SU-DHL-6 (cell line): ENCODE measurements around the gene NUB1.

ENCODE experiments used
- H2AFZ ChIP-seq: fragments of 200-600 bp; sonication (generic); 2 replicates; pipeline ENCODE4 v1.6.1; 2014; ENCODE audit warnings: low read depth, mild to moderate bottlenecking, moderate library complexity, mixed read lengths, antibody characterized with exemption, low read length; ENCODE audit not compliant: severe bottlenecking
- H3F3A ChIP-seq: fragments of 200-600 bp; shearing (Covaris generic); 2 replicates; pipeline ENCODE4 v1.6.0; 2016; ENCODE audit warnings: antibody characterized with exemption, mild to moderate bottlenecking; ENCODE audit not compliant: insufficient read depth
- H3K27ac ChIP-seq: fragments of 200-600 bp; sonication (generic); 2 replicates; pipeline ENCODE4 v1.5.1; 2016; ENCODE audit warnings: low read depth, mild to moderate bottlenecking, low read length, moderate library complexity, mixed read lengths
- H3K27me3 ChIP-seq: fragments of 200-600 bp; sonication (generic), shearing (Covaris generic); 2 replicates; pipeline ENCODE4 v1.6.0; 2014; ENCODE audit warnings: mild to moderate bottlenecking, low read length
- H3K36me3 ChIP-seq: fragments of 200-600 bp; sonication (generic); 2 replicates; pipeline ENCODE4 v1.6.1; 2014; ENCODE audit warnings: mild to moderate bottlenecking, low read length, mixed read lengths
- H3K4me2 ChIP-seq: fragments of 300-600, 200-600 bp; shearing (Covaris generic), sonication (generic); 2 replicates; pipeline ENCODE4 v1.6.0; 2014; ENCODE audit warnings: low read length, low read depth, mild to moderate bottlenecking; ENCODE audit not compliant: poor library complexity, severe bottlenecking
- H3K4me3 ChIP-seq: fragments of 200-600 bp; sonication (generic); 2 replicates; pipeline ENCODE4 v1.5.1; 2014; ENCODE audit warnings: antibody characterized with exemption, low read length, mild to moderate bottlenecking, mixed read lengths; ENCODE audit not compliant: insufficient read depth, poor library complexity, severe bottlenecking
- H3K79me2 ChIP-seq: fragments of 200-600 bp; sonication (generic); 2 replicates; pipeline ENCODE4 v1.6.1; 2014; ENCODE audit warnings: mild to moderate bottlenecking, low read length, moderate library complexity; ENCODE audit not compliant: insufficient read depth
- H3K9ac ChIP-seq: fragments of 200-600 bp; sonication (generic); 2 replicates; pipeline ENCODE4 v1.7.0; 2014; ENCODE audit warnings: mild to moderate bottlenecking, low read length
- H3K9me2 ChIP-seq: fragments of 200-600 bp; sonication (generic); replicated peaks from 2 replicates; pipeline ENCODE4 v1.6.1; 2014; ENCODE audit warnings: low read length; ENCODE audit not compliant: insufficient read depth
- H3K9me3 ChIP-seq: fragments of 200-600 bp; sonication (generic); 2 replicates; pipeline ENCODE4 v1.6.1; 2014; ENCODE audit warnings: low read length, mixed read lengths; ENCODE audit not compliant: insufficient read depth
- H4K20me1 ChIP-seq: fragments of 200-600 bp; sonication (generic); 2 replicates; pipeline ENCODE4 v1.6.1; 2014; ENCODE audit warnings: low read depth, mild to moderate bottlenecking, antibody characterized with exemption, low read length, moderate library complexity, mixed read lengths
- CTCF ChIP-seq: fragments of 200-600 bp; sonication (generic); IDR thresholded peaks from one replicate; pipeline ENCODE4 v1.5.1; 2017; ENCODE audit warnings: antibody characterized with exemption, mild to moderate bottlenecking, low read length, moderate library complexity; ENCODE audit not compliant: insufficient read depth, poor library complexity, severe bottlenecking
- EZH2phosphoT487 ChIP-seq: fragments of 200-600 bp; sonication (generic), shearing (Covaris generic); conservative IDR thresholded peaks from 2 replicates; pipeline ENCODE4 v1.6.1; 2018; ENCODE audit warnings: mild to moderate bottlenecking, antibody characterized with exemption, low read length, moderate library complexity, mixed read lengths

Gene NUB1

GRCh38 chr7:151388007-151388297 is 46.3 kb downstream of the NUB1 start:
- H3F3A ChIP-seq = 0 out of 2 replicates have a peak, but pooled peaks cover 3% of the 10 kb centered on the region
- H3K4me2 ChIP-seq = no peak overlapping the region
- H3K36me3 ChIP-seq = no peaks in the 10 kb centered on the region
- H3K4me3 ChIP-seq = no peak overlapping the region
- TF ChIP-seq CTCF (no peak), EZH2phosphoT487 (no peak)
- H2AFZ ChIP-seq = no peak overlapping the region
- H3K27me3 ChIP-seq = no peaks in the 10 kb centered on the region
- no peaks in the 10 kb centered on the region for H3K9me2 ChIP-seq
- H3K27ac ChIP-seq = no peak overlapping the region
- H3K9me3 ChIP-seq = no peaks in the 10 kb centered on the region
- H3K79me2 ChIP-seq = no peaks in the 10 kb centered on the region
- no peak overlapping the region for H3K9ac ChIP-seq
- no peaks in the 10 kb centered on the region for H4K20me1 ChIP-seq

DNA sequence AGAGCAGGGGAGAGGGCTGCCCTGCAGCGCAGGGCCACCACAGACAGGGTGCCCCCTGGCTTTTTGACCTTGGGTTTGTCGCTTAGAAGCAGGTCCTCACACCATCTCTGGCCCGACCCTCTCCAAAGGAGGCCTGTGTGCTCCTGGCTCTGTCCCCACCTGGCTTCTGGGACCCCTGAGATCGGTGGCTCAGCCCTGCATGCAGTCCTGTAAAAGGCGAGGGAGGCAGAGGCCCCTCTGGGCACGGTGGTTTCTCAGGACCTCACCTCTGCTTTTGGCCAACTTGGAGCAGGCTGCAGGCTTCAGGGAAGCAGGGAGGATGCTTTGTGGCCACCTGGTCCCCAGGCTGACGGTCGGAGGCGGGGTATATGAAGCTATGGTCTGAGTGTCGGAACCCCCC is 46.8 kb downstream of the NUB1 start:
- Histone ChIP-seq H3K36me3 (no peaks in the 10 kb centered on the region), H3K79me2 (no peaks in the 10 kb centered on the region), H3K9ac (no peak overlapping the region), H3F3A (0 out of 2 replicates have a peak, but pooled peaks cover 3% of the 10 kb centered on the region), H2AFZ (no peak overlapping the region), H3K27ac (no peak overlapping the region), H3K4me3 (no peak overlapping the region), H4K20me1 (no peaks in the 10 kb centered on the region), H3K9me3 (no peaks in the 10 kb centered on the region), H3K9me2 (no peaks in the 10 kb centered on the region), H3K4me2 (no peak overlapping the region), H3K27me3 (no peaks in the 10 kb centered on the region)
- TF ChIP-seq EZH2phosphoT487 (no peak), CTCF (no peak)

GRCh38 chr7:151389096-151389767 is 47.6 kb downstream of the NUB1 start:
- Histone ChIP-seq H3K9me3 (no peaks in the 10 kb centered on the region), H3K9ac (no peak overlapping the region), H3K4me3 (no peak overlapping the region), H3F3A (no peaks in the 10 kb centered on the region), H3K36me3 (no peaks in the 10 kb centered on the region), H4K20me1 (no peaks in the 10 kb centered on the region), H3K9me2 (no peaks in the 10 kb centered on the region), H3K27me3 (no peaks in the 10 kb centered on the region), H3K79me2 (no peaks in the 10 kb centered on the region), H2AFZ (no peak overlapping the region), H3K4me2 (no peak overlapping the region), H3K27ac (no peak overlapping the region)
- TF ChIP-seq EZH2phosphoT487 (no peak), CTCF (no peak)
